ENCODE data around the gene PKD1.

DNA sequence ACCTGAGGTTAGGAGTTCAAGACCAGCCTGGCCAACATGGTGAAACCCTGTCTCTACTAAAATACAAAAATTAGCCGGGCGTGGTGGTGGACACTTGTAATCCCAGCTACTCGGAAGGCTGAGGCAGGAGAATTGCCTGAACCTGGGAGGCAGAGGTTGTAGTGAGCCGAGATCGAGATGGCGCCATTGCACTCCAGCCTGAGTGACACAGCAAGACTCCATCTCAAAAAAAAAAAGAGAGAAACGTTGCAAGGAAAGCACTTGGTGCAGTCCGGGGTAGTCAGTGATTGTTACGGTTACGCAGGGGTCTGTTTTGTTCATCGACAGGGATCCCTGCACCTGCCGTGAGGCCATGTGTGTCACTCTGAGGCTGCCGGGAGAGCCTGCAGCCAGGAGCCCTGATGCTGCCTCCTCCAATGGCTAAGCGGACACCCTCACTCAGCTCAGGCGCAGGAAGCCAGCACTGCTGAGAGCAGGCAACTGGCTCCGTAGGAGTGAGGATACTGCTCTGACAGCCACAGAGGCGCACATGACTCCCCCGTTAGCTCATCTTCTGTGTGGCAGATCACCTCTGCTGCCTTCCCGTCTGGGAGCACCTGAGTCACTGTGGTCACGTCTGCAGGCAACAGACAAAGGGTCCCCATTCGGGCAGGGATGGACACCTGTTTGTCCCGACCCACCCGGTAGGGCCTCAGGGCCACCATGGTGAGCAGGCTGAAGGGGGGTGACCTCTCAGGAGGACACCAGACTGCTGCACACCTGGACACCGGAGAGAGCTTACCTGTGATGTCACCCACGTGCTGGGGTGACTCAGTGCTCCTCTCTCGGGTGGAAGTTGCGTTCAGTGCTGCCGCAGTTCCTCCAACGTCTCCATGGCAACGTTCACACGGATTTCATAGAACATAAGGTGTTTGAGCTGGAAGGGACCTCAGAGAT lies 7.5 kb upstream of the PKD1 start:
- TF ChIP-seq, protein P1, sequence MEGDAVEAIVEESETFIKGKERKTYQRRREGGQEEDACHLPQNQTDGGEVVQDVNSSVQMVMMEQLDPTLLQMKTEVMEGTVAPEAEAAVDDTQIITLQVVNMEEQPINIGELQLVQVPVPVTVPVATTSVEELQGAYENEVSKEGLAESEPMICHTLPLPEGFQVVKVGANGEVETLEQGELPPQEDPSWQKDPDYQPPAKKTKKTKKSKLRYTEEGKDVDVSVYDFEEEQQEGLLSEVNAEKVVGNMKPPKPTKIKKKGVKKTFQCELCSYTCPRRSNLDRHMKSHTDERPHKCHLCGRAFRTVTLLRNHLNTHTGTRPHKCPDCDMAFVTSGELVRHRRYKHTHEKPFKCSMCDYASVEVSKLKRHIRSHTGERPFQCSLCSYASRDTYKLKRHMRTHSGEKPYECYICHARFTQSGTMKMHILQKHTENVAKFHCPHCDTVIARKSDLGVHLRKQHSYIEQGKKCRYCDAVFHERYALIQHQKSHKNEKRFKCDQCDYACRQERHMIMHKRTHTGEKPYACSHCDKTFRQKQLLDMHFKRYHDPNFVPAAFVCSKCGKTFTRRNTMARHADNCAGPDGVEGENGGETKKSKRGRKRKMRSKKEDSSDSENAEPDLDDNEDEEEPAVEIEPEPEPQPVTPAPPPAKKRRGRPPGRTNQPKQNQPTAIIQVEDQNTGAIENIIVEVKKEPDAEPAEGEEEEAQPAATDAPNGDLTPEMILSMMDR (IDR thresholded peaks at IDR 0.05): no peak
- TF ChIP-seq POLR2A (IDR thresholded peaks at IDR 0.05) (no peak), EP300 (IDR thresholded peaks at IDR 0.05) (no peak), POLR2AphosphoS5 (IDR thresholded peaks at IDR 0.05) (no peak)
